ENCODE measurements around the gene DNAJC10.
A peak's percentile ranks its signal among the peaks of the same experiment; 100 is the strongest.
"Not testable (repeated sequence)": the region's sequence is repeated elsewhere in the genome, so short reads cannot be mapped to it uniquely, and the experiment has no call there.

DNAJC10 gene

DNA sequence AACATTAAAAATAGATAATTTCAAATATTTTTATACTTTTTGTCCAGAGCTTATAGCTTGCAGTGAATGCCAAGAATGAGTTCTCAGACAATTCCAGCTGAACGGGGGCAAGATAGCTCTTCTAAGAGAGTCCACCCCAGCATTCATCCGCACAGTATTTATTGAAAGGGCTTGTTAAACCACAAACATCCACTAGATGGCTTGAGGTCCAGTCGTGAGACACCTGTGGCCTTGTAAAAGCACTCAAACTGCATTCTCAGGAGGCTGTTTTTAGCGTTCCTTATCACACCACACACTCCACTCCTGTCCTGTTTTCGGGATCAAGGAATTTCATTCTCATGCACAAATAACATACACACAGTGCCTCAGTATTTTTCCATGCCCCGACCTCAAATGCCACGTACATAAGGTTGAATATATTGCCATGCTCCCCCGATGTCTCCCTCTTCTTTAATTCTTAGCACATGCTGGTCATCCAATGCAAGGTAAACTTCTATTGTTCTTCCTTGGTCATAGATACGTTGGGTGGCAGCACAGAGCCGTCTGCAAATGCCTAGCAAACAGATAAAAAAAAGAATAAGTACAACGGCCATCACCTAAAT, 47.4 kb downstream of the DNAJC10 start:
- peak; percentile 77 for TF ChIP-seq CTCF (conservative IDR thresholded peaks at IDR 0.05; ENCODE audit: low read depth, low read length)
- H3K36me3 ChIP-seq (ENCODE audit: insufficient read depth): peaks cover 2% of the 10 kb centered on the region; the same call in 1 of the 2 replicates
- no peaks in the 10 kb centered on the region for H4K20me1 ChIP-seq (ENCODE audit: insufficient read depth)
- no peak overlapping the region for H3K9ac ChIP-seq
- no peaks in the 10 kb centered on the region for H3K27me3 ChIP-seq (ENCODE audit: insufficient read depth, low read depth)
- H3K27ac ChIP-seq: no peak overlapping the region
- no peak overlapping the region for H2AFZ ChIP-seq (ENCODE audit: low read depth)
- no peaks in the 10 kb centered on the region for H3K79me2 ChIP-seq (ENCODE audit: insufficient read depth, low read depth)
- no peak overlapping the region for H3K4me3 ChIP-seq (IDR thresholded peaks at IDR 0.05; ENCODE audit: insufficient read depth, low read depth, low read length)
- peaks cover 48% of the 10 kb centered on the region for H3K4me1 ChIP-seq (ENCODE audit: low read depth, poor library complexity, severe bottlenecking)
- peak overlapping the region; percentile 51; the same call in 1 of the 2 replicates for H3K4me2 ChIP-seq

GRCh38 chr2:182766626-182767025, 50.6 kb downstream of the DNAJC10 start:
- Histone ChIP-seq H3K36me3 (ENCODE audit: insufficient read depth) (no peaks in the 10 kb centered on the region), H2AFZ (ENCODE audit: low read depth) (no peak overlapping the region), H3K4me1 (ENCODE audit: low read depth, poor library complexity, severe bottlenecking) (peaks cover 42% of the 10 kb centered on the region), H3K4me3 (IDR thresholded peaks at IDR 0.05; ENCODE audit: insufficient read depth, low read depth, low read length) (no peak overlapping the region), H4K20me1 (ENCODE audit: insufficient read depth) (no peaks in the 10 kb centered on the region), H3K4me2 (no peak overlapping the region), H3K27ac (no peak overlapping the region), H3K9ac (no peak overlapping the region), H3K27me3 (ENCODE audit: insufficient read depth, low read depth) (no peaks in the 10 kb centered on the region), H3K79me2 (ENCODE audit: insufficient read depth, low read depth) (no peaks in the 10 kb centered on the region)
- no peak for TF ChIP-seq CTCF (conservative IDR thresholded peaks at IDR 0.05; ENCODE audit: low read depth, low read length)

DNA sequence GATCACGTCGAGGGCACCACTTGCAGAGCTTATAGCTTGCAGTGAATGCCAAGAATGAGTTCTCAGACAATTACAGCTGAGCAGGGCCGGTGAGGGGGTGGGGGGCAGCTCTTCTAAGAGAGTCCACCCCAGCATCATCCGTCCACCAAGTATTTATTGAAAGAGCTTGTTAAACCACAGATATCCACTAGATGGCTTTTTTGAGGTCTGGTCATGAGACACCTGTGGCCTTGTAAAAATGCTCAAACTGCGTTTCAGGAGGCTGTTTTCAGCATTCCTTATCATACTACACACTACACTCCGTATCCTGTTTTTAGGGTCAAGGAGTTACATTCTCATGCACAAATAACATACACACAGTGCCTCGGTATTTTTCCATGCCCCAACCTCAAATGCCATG, 51.5 kb downstream of the DNAJC10 start:
- Histone ChIP-seq H3K36me3 (ENCODE audit: insufficient read depth) (no peaks in the 10 kb centered on the region), H3K4me2 (peak overlapping the region; percentile 14; the same call in 1 of the 2 replicates)

GRCh38 chr2:182768950-182769349, 52.9 kb downstream of the DNAJC10 start:
- H3K79me2 ChIP-seq (ENCODE audit: insufficient read depth, low read depth); H3K36me3 ChIP-seq (ENCODE audit: insufficient read depth); H3K4me3 ChIP-seq (IDR thresholded peaks at IDR 0.05; ENCODE audit: insufficient read depth, low read depth, low read length); H2AFZ ChIP-seq (ENCODE audit: low read depth); H3K27ac ChIP-seq; H3K4me2 ChIP-seq; H3K9ac ChIP-seq; H3K27me3 ChIP-seq (ENCODE audit: insufficient read depth, low read depth); H4K20me1 ChIP-seq (ENCODE audit: insufficient read depth): not testable (repeated sequence)
- H3K4me1 ChIP-seq (ENCODE audit: low read depth, poor library complexity, severe bottlenecking): peaks cover 19% of the 10 kb centered on the region

More for the DNA sequence above, 51.5 kb downstream of the DNAJC10 start:
- no peak overlapping the region for H3K4me3 ChIP-seq (IDR thresholded peaks at IDR 0.05; ENCODE audit: insufficient read depth, low read depth, low read length)
- no peaks in the 10 kb centered on the region for H3K27me3 ChIP-seq (ENCODE audit: insufficient read depth, low read depth)
- no peak overlapping the region for H2AFZ ChIP-seq (ENCODE audit: low read depth)
- H3K9ac ChIP-seq: no peak overlapping the region
- H3K27ac ChIP-seq: no peak overlapping the region
- no peaks in the 10 kb centered on the region for H4K20me1 ChIP-seq (ENCODE audit: insufficient read depth)
- peaks cover 33% of the 10 kb centered on the region for H3K4me1 ChIP-seq (ENCODE audit: low read depth, poor library complexity, severe bottlenecking)
- no peaks in the 10 kb centered on the region for H3K79me2 ChIP-seq (ENCODE audit: insufficient read depth, low read depth)
- TF ChIP-seq CTCF (conservative IDR thresholded peaks at IDR 0.05; ENCODE audit: low read depth, low read length): peak; percentile 77

- H3K9ac ChIP-seq: no peak overlapping the region
- no peak for TF ChIP-seq CTCF (conservative IDR thresholded peaks at IDR 0.05; ENCODE audit: low read depth, low read length)
These were observed 63.3 kb downstream of the DNAJC10 start for GRCh38 chr2:182779323-182779722.

GRCh38 chr2:182781099-182781498, 65.0 kb downstream of the DNAJC10 start:
- H3K27ac ChIP-seq; H2AFZ ChIP-seq (ENCODE audit: low read depth); H3K79me2 ChIP-seq (ENCODE audit: insufficient read depth, low read depth); H3K4me3 ChIP-seq (IDR thresholded peaks at IDR 0.05; ENCODE audit: insufficient read depth, low read depth, low read length); H3K4me2 ChIP-seq; H3K27me3 ChIP-seq (ENCODE audit: insufficient read depth, low read depth); H3K36me3 ChIP-seq (ENCODE audit: insufficient read depth); H3K9ac ChIP-seq; H4K20me1 ChIP-seq (ENCODE audit: insufficient read depth): not testable (repeated sequence)
- peaks cover 20% of the 10 kb centered on the region for H3K4me1 ChIP-seq (ENCODE audit: low read depth, poor library complexity, severe bottlenecking)

More at GRCh38 chr2:182779323-182779722, 63.3 kb downstream of the DNAJC10 start:
- Histone ChIP-seq H4K20me1 (ENCODE audit: insufficient read depth) (no peaks in the 10 kb centered on the region; the same call in 1 of the 2 replicates), H3K79me2 (ENCODE audit: insufficient read depth, low read depth) (no peaks in the 10 kb centered on the region), H3K4me1 (ENCODE audit: low read depth, poor library complexity, severe bottlenecking) (peaks cover 2% of the 10 kb centered on the region), H2AFZ (ENCODE audit: low read depth) (no peak overlapping the region), H3K27ac (no peak overlapping the region), H3K4me3 (IDR thresholded peaks at IDR 0.05; ENCODE audit: insufficient read depth, low read depth, low read length) (no peak overlapping the region), H3K27me3 (ENCODE audit: insufficient read depth, low read depth) (no peaks in the 10 kb centered on the region), H3K36me3 (ENCODE audit: insufficient read depth) (no peaks in the 10 kb centered on the region), H3K4me2 (no peak overlapping the region)

DNA sequence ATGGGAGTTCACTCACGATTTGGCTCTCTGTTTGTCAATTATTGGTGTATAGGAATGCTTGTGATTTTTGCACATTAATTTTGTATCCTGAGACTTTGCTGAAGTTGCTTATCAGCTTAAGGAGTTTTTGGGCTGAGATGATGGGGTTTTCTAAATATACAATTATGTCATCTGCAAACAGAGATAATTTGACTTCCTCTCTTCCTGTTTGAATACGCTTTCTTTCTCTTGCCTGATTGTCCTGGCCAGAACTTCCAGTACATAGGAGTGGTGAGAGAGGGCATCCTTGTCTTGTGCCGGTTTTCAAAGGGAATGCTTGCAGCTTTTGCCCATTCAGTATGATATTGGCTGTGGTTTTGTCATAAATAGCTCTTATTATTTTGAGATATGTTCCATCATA, 66.6 kb downstream of the DNAJC10 start:
- H3K4me3 ChIP-seq (IDR thresholded peaks at IDR 0.05; ENCODE audit: insufficient read depth, low read depth, low read length); H3K4me2 ChIP-seq; H3K27me3 ChIP-seq (ENCODE audit: insufficient read depth, low read depth); H3K36me3 ChIP-seq (ENCODE audit: insufficient read depth); H3K9ac ChIP-seq; H2AFZ ChIP-seq (ENCODE audit: low read depth); H3K79me2 ChIP-seq (ENCODE audit: insufficient read depth, low read depth); H4K20me1 ChIP-seq (ENCODE audit: insufficient read depth); H3K27ac ChIP-seq: not testable (repeated sequence)
- H3K4me1 ChIP-seq (ENCODE audit: low read depth, poor library complexity, severe bottlenecking): peaks cover 35% of the 10 kb centered on the region

All from KMS-11 (cell line).